Measurements from ENCODE around the gene TMEM41A.
"Not testable (repeated sequence)": the region's sequence is repeated elsewhere in the genome, so short reads cannot be mapped to it uniquely, and the experiment has no call there.

DNA sequence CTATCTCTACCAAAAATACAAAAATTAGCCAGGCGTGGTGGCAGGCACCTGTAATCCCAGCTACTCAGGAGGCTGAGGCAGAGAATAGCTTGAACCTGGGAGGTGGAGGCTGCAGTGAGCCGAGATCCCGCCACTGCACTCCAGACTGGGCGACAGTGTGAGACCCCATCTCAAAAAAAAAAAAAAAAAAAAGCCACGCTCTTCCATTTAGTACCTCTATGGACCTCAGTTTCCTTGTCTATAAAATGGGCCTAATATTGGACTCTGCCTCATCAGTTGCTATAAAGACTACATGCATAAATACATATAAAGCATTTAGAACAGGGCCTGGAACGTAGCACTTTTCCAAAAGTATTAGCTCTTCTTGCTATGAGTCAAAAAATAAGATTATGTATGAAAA lies 23.9 kb downstream of the TMEM41A start:
- TF ChIP-seq, protein P1, sequence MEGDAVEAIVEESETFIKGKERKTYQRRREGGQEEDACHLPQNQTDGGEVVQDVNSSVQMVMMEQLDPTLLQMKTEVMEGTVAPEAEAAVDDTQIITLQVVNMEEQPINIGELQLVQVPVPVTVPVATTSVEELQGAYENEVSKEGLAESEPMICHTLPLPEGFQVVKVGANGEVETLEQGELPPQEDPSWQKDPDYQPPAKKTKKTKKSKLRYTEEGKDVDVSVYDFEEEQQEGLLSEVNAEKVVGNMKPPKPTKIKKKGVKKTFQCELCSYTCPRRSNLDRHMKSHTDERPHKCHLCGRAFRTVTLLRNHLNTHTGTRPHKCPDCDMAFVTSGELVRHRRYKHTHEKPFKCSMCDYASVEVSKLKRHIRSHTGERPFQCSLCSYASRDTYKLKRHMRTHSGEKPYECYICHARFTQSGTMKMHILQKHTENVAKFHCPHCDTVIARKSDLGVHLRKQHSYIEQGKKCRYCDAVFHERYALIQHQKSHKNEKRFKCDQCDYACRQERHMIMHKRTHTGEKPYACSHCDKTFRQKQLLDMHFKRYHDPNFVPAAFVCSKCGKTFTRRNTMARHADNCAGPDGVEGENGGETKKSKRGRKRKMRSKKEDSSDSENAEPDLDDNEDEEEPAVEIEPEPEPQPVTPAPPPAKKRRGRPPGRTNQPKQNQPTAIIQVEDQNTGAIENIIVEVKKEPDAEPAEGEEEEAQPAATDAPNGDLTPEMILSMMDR (IDR thresholded peaks at IDR 0.05) = not testable (repeated sequence)
- not testable (repeated sequence) for TF ChIP-seq ZFX (IDR thresholded peaks at IDR 0.05; ENCODE audit: borderline replicate concordance)
